K562 (cell line): ENCODE measurements around the gene SRRM5. TPM values are rescaled to one million over a fixed set of nuclear protein-coding genes. Genes with fewer than 3 reads are reported as not detected.

ENCODE experiments used
- ATAC-seq: fragments of 200-7000 bp; cut with Tn5 transposase; 3 replicates; pipeline ENCODE4 v1.9.1; 2020; ENCODE audit warnings: moderate library complexity
- BruUV-seq: library from RNA; stranded (reverse); fragments of 400-500 nt; replicated peaks from 2 replicates; lab custom pipeline; 2021; lab: Mats Ljungman, UMichigan
- CTCF ChIA-PET: fragments of 300-600 bp; formaldehyde crosslinking; extraction: SDS; loops from one replicate; lab custom pipeline; 2021; ENCODE audit warnings: low intra/inter-chr PET ratio; lab: Yijun Ruan, JAX
- POLR2A ChIA-PET: fragments of 300-600, 350-650 bp; sonication (Branson Sonifier 250); formaldehyde crosslinking; extraction: SDS; loops from one replicate; lab custom pipeline; 2021; ENCODE audit warnings: antibody characterized with exemption, inconsistent platforms; lab: Yijun Ruan, JAX
- DNase-seq, 4 experiments: peaks; one replicate each; pipeline versions ENCODE4 v3.0.0 to v3.0.0-alpha.2; 2011 to 2018; ENCODE audit warnings: low spot score in 3 of 4, mixed read lengths in 3 of 4; ENCODE audit errors: extremely low read depth in 1 of 4
- FAIRE-seq: peaks from 2 replicates; lab custom pipeline; 2011; peaks lifted over from hg19 to GRCh38; lab: Jason Lieb, UNC
- H2AFZ ChIP-seq: 2 replicates; pipeline ENCODE4 v1.6.0; 2011; ENCODE audit warnings: low read depth, low read length, control low read depth, inconsistent platforms
- H3K27ac ChIP-seq: fragments of 200-600 bp; 3 replicates; pipeline ENCODE4 v1.8.0; 2011; ENCODE audit warnings: low read depth, mild to moderate bottlenecking, control low read depth, inconsistent platforms, low read length, moderate library complexity, mixed read lengths; ENCODE audit errors: extremely low read depth
- H3K27me3 ChIP-seq, 2 experiments: fragments of 300-600 bp in 1 of 2; 2 replicates in 1 of 2; 3 replicates in 1 of 2; pipeline versions ENCODE4 v1.6.0 to v1.8.0; 2011; ENCODE audit warnings: inconsistent platforms in 2 of 2, low read length in 2 of 2, mild to moderate bottlenecking in 1 of 2, mixed read lengths in 1 of 2, moderate library complexity in 1 of 2; ENCODE audit not compliant: control insufficient read depth in 2 of 2, insufficient read depth in 2 of 2
- H3K36me3 ChIP-seq: fragments of 300-600 bp; 3 replicates; pipeline ENCODE4 v1.8.0; 2011; ENCODE audit warnings: mild to moderate bottlenecking, low read length, inconsistent platforms; ENCODE audit not compliant: control insufficient read depth, insufficient read depth
- H3K4me1 ChIP-seq, 2 experiments: fragments of 200-600 bp in 1 of 2; replicated peaks in 1 of 2; 2 replicates in 1 of 2; 3 replicates in 1 of 2; pipeline versions ENCODE4 v1.5.1 to v1.8.0; 2011; ENCODE audit warnings: inconsistent platforms in 2 of 2, low read length in 2 of 2, mild to moderate bottlenecking in 1 of 2, mixed read lengths in 1 of 2, moderate library complexity in 1 of 2; ENCODE audit not compliant: control insufficient read depth in 2 of 2, insufficient read depth in 2 of 2
- H3K4me2 ChIP-seq: 2 replicates; pipeline ENCODE4 v1.6.1; 2011; ENCODE audit warnings: low read length, control low read depth, inconsistent platforms, mixed read lengths; ENCODE audit not compliant: insufficient read depth
- H3K4me3 ChIP-seq: fragments of 200-600 bp; sonication (generic), shearing (Covaris generic); 2 replicates; pipeline ENCODE4 v1.5.1; 2016; ENCODE audit warnings: control low read depth, inconsistent platforms
- H3K79me2 ChIP-seq: fragments of 200-600 bp; 3 replicates; pipeline ENCODE4 v1.8.0; 2011; ENCODE audit warnings: low read length, inconsistent platforms; ENCODE audit not compliant: control insufficient read depth, insufficient read depth
- H3K9ac ChIP-seq, 2 experiments: 2 replicates each; pipeline versions ENCODE4 v1.6.0 to v1.6.1; 2011; ENCODE audit warnings: low read depth in 2 of 2, low read length in 2 of 2, control low read depth in 1 of 2, inconsistent platforms in 1 of 2, mild to moderate bottlenecking in 1 of 2, mixed read lengths in 1 of 2; ENCODE audit not compliant: insufficient read depth in 1 of 2
- H3K9me1 ChIP-seq: one replicate; pipeline ENCODE4 v1.6.0; 2011; ENCODE audit warnings: inconsistent platforms, mild to moderate bottlenecking, low read length, moderate library complexity; ENCODE audit not compliant: control insufficient read depth, insufficient read depth
- H3K9me3 ChIP-seq: replicated peaks from 2 replicates; pipeline ENCODE4 v1.5.1; 2011; ENCODE audit warnings: low read depth, low read length, inconsistent platforms; ENCODE audit not compliant: control insufficient read depth, insufficient read depth
- H4K20me1 ChIP-seq: replicated peaks from 2 replicates; pipeline ENCODE4 v1.6.1; 2011; ENCODE audit warnings: low read length, inconsistent platforms, mixed read lengths; ENCODE audit not compliant: control insufficient read depth, insufficient read depth
- HOMEZ ChIP-seq: fragments of 250-450 bp; sonication (Bioruptor Pico); IDR thresholded peaks from 2 replicates; pipeline ENCODE4 v1.4.0; 2020; ENCODE audit warnings: mild to moderate bottlenecking, moderate library complexity
- RFX1 ChIP-seq: fragments of 450-650 bp; IDR thresholded peaks from 2 replicates; pipeline ENCODE4 v1.6.1; 2016; ENCODE audit warnings: mild to moderate bottlenecking, moderate library complexity
- ZBTB33 ChIP-seq: sonication (generic); formaldehyde crosslinking; IDR thresholded peaks from 2 replicates; pipeline ENCODE4 v1.8.1; 2023; ENCODE audit warnings: mild to moderate bottlenecking, missing genetic modification reagents
- ZNF445 ChIP-seq: fragments of 250-450 bp; sonication (Bioruptor Pico); IDR thresholded peaks from 2 replicates; pipeline ENCODE4 v1.4.0; 2020; ENCODE audit warnings: low read depth, mild to moderate bottlenecking, moderate library complexity
- WGBS: fragments of 100-300 bp; shearing (Covaris generic); methylation state at CpG from one replicate; pipeline ENCODE4 v1.1.6; 2016; ENCODE audit warnings: low coverage, mixed read lengths; ENCODE audit not compliant: insufficient coverage; ENCODE audit errors: missing lambda C conversion rate; 5-methylcytosine and 5-hydroxymethylcytosine counted together
- in situ Hi-C: fragments of 300-500 bp; cut with MboI; formaldehyde crosslinking; loops from 4 replicates; pipeline ENCODE4 v1.15.0; 2018; ENCODE audit warnings: inconsistent platforms, mixed read lengths
- intact Hi-C: fragments of 100-400 bp; cut with micrococcal nuclease; formaldehyde crosslinking; loops from 2 replicates; pipeline ENCODE4 v1.14.2; 2022
- polyA plus RNA-seq, 8 experiments: library from polyadenylated mRNA; depleted of rRNA in 4 of 8; stranded (reverse) in 5 of 8; unstranded in 3 of 8; fragments of >200 nt; fragmentation: Nextera tagmentation in 2 of 8; fragmentation: Illumina TruSeq in 1 of 8; extraction: Ambion mirVana in 2 of 8; extraction: Trizol in 1 of 8; gene quantifications; 2 replicates each; pipeline versions ENCODE4 v1.2.1 to v1.2.3, GENCODE V29; 2011 to 2014; ENCODE audit warnings: inconsistent platforms in 1 of 8, missing spikeins in 1 of 8
- total RNA-seq, 7 experiments: library from RNA; depleted of rRNA in 6 of 7; stranded (reverse); fragments of >200 nt in 6 of 7; fragmentation: Illumina TruSeq in 2 of 7; extraction: Trizol in 2 of 7; gene quantifications; 2 replicates each; pipeline versions ENCODE4 v1.2.1 to v1.2.3, GENCODE V29; 2011 to 2021; ENCODE audit warnings: low replicate concordance in 1 of 7

Gene SRRM5
- total and polyA plus RNA-seq, 9 of the 15 experiments (the other 6 are each of a cell fraction or from before 2014, with no cell fraction given) = 0.09 to 0.45 (median 0.18) TPM; not detected in 2

- peak; percentile 80 for TF ChIP-seq ZBTB33
Observed at GRCh38 chr19:43634068-43634467, 22.2 kb downstream of the SRRM5 start (continued).

- DNase-seq (no peak), FAIRE-seq (no peak), ATAC-seq (no peak)
- no peak overlapping the region for H3K4me3 ChIP-seq
- no peaks in the 10 kb centered on the region for H3K9me1 ChIP-seq
- TF ChIP-seq RFX1 = peak; percentile 40; the same call in 1 of the 2 replicates
- no peak for TF ChIP-seq ZNF445 (CRISPR knock-in tag)
- no peak for TF ChIP-seq HOMEZ (CRISPR knock-in tag)
- ChIA-PET CTCF (no interaction called here), POLR2A (interaction anchor here (0.6 to 1.1 kb wide), 3 partner anchors 8 to 40 kb away, joined by 3 to 4 read pairs (median 3); no protein-coding TSS in a partner anchor)
- no peaks in the 10 kb centered on the region for H3K9me3 ChIP-seq
- H3K9ac ChIP-seq = peak overlapping the region in 1 of 2 experiments; percentile 86; a peak in 2 of 4 replicates
- H3K27me3 ChIP-seq = peaks cover 9% of the 10 kb centered on the region in 2 experiments
- H3K4me2 ChIP-seq = no peak overlapping the region
- in situ Hi-C loops = no loop called here
- intact Hi-C loops = no loop called here
- H4K20me1 ChIP-seq = no peaks in the 10 kb centered on the region
- no peaks in the 10 kb centered on the region for H3K36me3 ChIP-seq
- peaks cover 13 to 25% of the 10 kb centered on the region in 2 experiments; a peak in 4 of 5 replicates for H3K4me1 ChIP-seq
- no peak overlapping the region for H2AFZ ChIP-seq
- no TSS peak for BruUV-seq
- no peak overlapping the region for H3K27ac ChIP-seq
- 0% methylated on average over 1 of the region's 5 CpGs for WGBS
- H3K79me2 ChIP-seq = no peaks in the 10 kb centered on the region
Observed at GRCh38 chr19:43634506-43634871, 22.6 kb downstream of the SRRM5 start.
